GM21447 (cell line): ENCODE results near the gene APBB2.
A peak's percentile ranks its signal among the peaks of the same experiment; 100 is the strongest.

Experiments used
- ATAC-seq: cut with Tn5 transposase; IDR thresholded peaks from one replicate; pipeline ENCODE4 v1.9.1; 2021; ENCODE audit not compliant: unreplicated experiment

APBB2 gene

GRCh38 chr4:41214136-41214824 lies at the start of gene APBB2:
APBB2 (minus strand) TSS chr4:41214542; CDS start chr4:41033254, 181,288 bp downstream.
- peak; percentile 47 for ATAC-seq

- ATAC-seq: no peak
These were observed 47.9 kb upstream of the APBB2 start for GRCh38 chr4:41262198-41262597.

- no peak for ATAC-seq
These were observed 45.9 kb upstream of the APBB2 start for GRCh38 chr4:41260116-41260733.

GRCh38 chr4:41258783-41259182 lies 44.4 kb upstream of the APBB2 start:
- ATAC-seq: no peak

- ATAC-seq: no peak
These were observed 43.6 kb upstream of the APBB2 start for GRCh38 chr4:41257906-41258305.

GRCh38 chr4:41257257-41257901 lies 43.0 kb upstream of the APBB2 start:
- peak; percentile 57 for ATAC-seq

GRCh38 chr4:41256740-41257256 lies 42.5 kb upstream of the APBB2 start, which contains the start of gene UCHL1:
UCHL1 (plus strand) TSS chr4:41256928; CDS start chr4:41256977, 49 bp downstream.
- ATAC-seq: peak; percentile 63

- no peak for ATAC-seq
These were observed 41.9 kb upstream of the APBB2 start for GRCh38 chr4:41256131-41256739.

- ATAC-seq: no peak
These were observed 31.6 kb upstream of the APBB2 start for GRCh38 chr4:41245983-41246382.

GRCh38 chr4:41241919-41242318 lies 27.6 kb upstream of the APBB2 start:
- ATAC-seq: no peak

GRCh38 chr4:41236508-41236907 lies 22.2 kb upstream of the APBB2 start:
- ATAC-seq: no peak

- ATAC-seq: no peak
These were observed 21.7 kb upstream of the APBB2 start for GRCh38 chr4:41236032-41236431.

- ATAC-seq: no peak
These were observed 18.5 kb upstream of the APBB2 start for GRCh38 chr4:41232856-41233255.

- no peak for ATAC-seq
These were observed 18.1 kb upstream of the APBB2 start for GRCh38 chr4:41232406-41232805.

GRCh38 chr4:41227902-41228301 lies 13.6 kb upstream of the APBB2 start:
- ATAC-seq: no peak

GRCh38 chr4:41221850-41222645 lies 7.7 kb upstream of the APBB2 start:
- no peak for ATAC-seq

GRCh38 chr4:41219421-41219950 lies 5.1 kb upstream of the APBB2 start:
- ATAC-seq: no peak

- no peak for ATAC-seq
These were observed 4.4 kb upstream of the APBB2 start for GRCh38 chr4:41218703-41219102.

GRCh38 chr4:41217374-41217773 lies 3.0 kb upstream of the APBB2 start:
- ATAC-seq: no peak

GRCh38 chr4:41217020-41217333 lies 2.6 kb upstream of the APBB2 start:
- no peak for ATAC-seq
